Central memory CD4-positive, alpha-beta T cell (primary cell): ENCODE measurements around the gene PADI1.

Source experiments
- DNase-seq: peaks from one replicate; pipeline ENCODE4 v3.0.0; 2022
- total RNA-seq, 3 experiments: gene quantifications; one replicate each; lab custom pipeline; 2026; lab: John Stamatoyannopoulos, UW

PADI1 gene, protein sequence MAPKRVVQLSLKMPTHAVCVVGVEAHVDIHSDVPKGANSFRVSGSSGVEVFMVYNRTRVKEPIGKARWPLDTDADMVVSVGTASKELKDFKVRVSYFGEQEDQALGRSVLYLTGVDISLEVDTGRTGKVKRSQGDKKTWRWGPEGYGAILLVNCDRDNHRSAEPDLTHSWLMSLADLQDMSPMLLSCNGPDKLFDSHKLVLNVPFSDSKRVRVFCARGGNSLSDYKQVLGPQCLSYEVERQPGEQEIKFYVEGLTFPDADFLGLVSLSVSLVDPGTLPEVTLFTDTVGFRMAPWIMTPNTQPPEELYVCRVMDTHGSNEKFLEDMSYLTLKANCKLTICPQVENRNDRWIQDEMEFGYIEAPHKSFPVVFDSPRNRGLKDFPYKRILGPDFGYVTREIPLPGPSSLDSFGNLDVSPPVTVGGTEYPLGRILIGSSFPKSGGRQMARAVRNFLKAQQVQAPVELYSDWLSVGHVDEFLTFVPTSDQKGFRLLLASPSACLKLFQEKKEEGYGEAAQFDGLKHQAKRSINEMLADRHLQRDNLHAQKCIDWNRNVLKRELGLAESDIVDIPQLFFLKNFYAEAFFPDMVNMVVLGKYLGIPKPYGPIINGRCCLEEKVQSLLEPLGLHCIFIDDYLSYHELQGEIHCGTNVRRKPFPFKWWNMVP
- total RNA-seq: 0 to 0.07 (median 0) reads per million in 3 experiments

DNA sequence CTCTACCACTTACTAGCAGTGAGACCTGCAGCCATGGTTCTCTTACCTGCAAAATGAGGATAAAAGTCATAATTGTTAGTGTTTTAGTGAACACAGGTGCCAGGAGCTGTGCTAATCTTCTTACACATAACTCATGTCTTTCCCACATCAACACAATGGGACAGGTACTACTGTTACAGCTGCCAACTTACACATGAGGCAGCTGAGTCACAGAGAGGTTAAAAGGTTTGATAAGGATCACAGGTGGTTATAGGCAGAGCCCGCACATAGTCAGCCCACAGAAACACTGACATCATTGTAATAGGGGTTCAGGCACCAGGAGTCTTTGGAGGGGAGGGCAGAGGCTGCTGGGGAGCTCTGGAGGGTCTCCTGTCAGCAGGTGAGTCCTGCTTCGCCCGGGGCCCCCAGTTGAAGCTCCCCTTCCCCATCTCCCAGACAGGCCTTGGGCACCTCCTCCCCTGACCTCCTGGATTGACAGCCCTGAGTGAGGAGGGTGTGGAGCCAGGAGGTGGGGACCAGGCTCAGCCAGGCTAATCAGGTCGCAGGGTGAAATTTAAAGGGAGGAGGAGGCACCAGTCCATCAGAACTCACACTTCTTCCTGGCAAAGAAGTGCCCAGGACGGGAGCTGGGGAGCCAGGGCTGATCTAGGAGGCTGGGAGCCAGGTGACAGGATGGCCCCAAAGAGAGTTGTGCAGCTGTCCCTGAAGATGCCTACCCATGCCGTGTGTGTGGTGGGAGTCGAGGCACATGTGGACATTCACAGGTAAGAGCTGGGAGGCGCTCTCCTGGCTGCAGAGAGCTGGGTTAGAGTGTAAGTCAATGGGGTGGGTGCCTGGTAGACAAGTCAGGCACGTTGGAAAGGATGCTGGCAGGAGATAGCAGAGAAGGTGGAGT, at the start of gene PADI1:
Gene PADI1, plus strand, starts transcription at position 583 of the 895 bp plus-strand sequence. Its CDS starts 90 bp downstream, at position 673.
- no peak for DNase-seq

DNA sequence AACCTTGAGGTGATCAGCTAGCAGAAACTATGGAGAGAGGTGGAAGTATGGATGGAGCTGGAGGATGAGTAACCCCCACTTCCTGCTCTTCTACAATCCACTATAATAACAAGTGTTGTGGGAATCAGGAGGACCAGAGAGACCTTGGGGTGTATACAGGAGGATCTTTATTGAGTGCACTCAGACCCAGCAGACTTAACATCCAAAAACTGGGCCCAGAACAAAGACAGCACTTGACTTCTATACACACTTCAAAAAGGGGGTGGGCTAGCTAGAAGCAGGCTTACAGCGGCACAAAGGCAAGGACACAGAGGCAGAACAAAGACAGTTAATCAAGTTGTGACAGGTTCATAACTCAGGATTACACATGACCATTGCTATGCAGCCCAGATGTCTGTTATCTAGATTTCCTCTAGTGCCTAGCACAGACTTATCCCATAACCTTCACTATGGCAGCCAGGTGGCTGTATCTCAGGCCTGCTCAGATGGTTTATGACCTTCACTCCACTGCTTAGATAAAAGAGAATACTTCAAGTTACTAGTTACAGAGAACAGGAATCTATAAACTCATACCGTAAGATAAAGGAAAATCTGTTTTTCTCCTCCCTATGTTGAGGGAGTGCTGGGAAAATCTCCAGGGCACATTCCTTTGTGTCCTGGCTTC, 49.5 kb upstream of the PADI1 start:
- DNase-seq: no peak

GRCh38 chr1:17156108-17156507, 48.8 kb upstream of the PADI1 start:
- DNase-seq: no peak

DNA sequence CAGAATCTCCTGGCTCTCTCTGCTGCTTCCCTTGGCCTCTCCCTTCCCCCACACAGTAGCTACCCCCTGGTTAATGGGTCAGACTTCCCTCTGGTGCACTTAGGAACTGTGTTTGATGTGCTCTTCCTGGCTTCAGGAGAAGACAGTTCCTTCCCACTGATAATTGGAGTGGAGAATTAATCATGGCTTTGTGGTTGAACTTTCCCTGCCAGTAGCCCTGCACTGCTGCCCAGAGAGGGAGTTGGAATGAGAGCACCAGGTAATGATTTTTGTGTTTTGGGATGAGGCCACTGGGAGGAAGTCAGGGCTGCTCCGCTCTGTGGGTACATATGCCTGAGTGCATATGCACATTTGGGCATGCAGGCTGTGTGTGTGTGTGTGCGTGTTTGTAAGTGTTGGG, 46.0 kb upstream of the PADI1 start:
- no peak for DNase-seq

DNA sequence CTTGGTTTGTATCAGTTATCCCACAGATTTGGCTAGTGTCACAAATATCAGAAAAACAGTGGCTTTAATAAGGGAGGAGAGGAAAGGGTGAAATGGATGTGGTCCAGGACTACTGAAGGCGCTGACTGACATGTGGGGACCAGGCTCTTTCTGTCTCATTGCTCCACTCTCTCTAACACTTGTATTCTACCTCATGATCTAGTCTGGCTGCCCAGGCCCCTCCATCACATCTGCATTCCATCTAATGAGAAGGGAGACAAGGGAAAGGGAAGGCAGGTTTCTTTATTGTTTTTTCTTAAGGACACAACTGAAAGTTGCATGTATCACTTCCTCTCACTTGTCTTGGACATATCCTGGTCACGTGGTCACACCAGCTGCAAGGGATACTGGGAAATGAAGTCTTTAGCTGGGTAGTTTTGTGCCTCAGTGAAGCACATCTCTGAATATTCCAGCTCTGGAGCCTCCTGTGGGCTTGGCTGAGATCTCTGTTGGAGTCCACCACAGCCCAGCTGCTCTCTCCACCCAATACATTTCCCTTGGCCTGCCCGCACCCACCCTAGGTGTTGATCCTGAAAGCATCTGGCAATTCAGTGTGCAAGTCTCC, 43.7 kb upstream of the PADI1 start:
- DNase-seq: no peak

GRCh38 chr1:17161926-17162800, 42.8 kb upstream of the PADI1 start:
- DNase-seq: no peak

DNA sequence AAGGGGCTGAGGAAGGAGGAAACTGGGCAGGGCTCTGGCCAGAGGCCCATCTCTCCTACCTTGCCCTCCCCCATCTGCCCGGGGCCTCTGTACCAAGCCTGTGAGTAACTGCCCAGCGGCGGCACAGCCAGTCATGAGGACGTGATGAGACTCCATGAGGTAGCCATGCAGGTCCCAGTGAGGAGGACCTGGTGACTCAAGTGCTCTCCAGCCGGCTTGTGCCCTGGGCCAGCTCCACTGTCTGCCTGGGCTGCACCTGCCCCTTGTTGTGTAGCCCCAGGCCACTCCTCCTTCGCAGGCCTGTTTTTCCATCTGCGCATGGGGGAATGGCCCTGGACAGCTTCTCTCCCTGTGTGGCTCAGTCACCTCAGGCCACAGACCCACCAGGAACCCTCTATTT, 42.0 kb upstream of the PADI1 start:
- no peak for DNase-seq

DNA sequence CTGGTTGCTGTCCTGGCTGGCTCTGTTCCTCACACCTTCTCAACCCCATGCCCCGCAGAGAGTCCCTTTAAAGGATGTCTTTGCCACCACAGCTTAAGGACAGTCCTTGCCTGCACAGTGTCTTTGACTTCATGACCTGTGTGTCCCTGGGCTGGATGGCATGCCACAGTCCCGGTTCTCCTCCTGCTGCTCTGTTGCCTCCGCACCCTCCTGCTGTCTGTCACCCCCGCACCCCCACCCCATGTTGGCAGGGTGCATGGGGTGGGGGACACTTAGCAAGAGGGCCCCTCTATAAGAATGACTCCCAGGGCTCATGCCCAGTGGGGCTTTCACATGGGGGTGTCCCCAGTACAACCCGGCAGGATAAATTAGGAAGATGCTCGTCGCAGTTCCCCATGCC, 41.6 kb upstream of the PADI1 start:
- DNase-seq: no peak

- DNase-seq: no peak
These were observed 40.9 kb upstream of the PADI1 start for GRCh38 chr1:17163789-17164666.

GRCh38 chr1:17165823-17166222, 39.1 kb upstream of the PADI1 start:
- DNase-seq: no peak

GRCh38 chr1:17167041-17167785, 37.7 kb upstream of the PADI1 start:
- DNase-seq: no peak

DNA sequence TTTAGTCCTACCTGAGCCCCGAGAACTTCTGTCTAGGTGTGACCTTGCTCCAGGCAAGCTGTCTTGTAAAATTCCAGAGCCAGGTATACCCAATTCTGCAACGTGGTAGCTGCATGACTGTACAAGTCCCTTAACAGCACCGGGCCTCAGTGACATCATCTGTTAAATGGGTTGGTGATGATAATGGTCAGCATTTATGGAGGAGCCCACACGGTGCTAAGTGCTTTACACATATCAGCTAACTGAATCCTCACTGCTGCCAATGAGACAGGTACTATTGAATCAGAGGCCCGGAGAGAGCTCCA, 37.2 kb upstream of the PADI1 start:
- no peak for DNase-seq

- DNase-seq: no peak
These were observed 36.6 kb upstream of the PADI1 start for GRCh38 chr1:17168091-17168876.

DNA sequence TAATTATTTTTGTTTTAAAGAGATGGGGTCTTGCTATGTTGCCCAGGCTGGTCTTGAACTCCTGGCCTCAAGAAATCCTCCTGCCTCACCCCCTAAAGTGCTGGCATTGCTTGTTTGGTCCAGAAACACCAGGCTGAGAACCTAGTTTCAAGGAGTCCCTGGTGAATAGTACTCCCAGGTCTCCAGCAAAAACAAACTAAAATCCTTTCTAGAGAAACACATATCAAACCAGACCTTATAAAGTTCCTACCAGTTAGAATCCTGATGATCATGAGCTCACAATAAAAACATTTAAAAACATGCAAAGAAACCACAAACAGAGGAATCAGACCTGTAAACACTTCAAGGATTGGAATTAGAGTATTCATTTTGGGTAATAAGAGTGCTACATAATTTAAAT, 34.4 kb upstream of the PADI1 start:
- DNase-seq: no peak

GRCh38 chr1:17173217-17173616, 31.7 kb upstream of the PADI1 start:
- DNase-seq: no peak

- no peak for DNase-seq
These were observed 28.4 kb upstream of the PADI1 start for GRCh38 chr1:17176306-17177061.

DNA sequence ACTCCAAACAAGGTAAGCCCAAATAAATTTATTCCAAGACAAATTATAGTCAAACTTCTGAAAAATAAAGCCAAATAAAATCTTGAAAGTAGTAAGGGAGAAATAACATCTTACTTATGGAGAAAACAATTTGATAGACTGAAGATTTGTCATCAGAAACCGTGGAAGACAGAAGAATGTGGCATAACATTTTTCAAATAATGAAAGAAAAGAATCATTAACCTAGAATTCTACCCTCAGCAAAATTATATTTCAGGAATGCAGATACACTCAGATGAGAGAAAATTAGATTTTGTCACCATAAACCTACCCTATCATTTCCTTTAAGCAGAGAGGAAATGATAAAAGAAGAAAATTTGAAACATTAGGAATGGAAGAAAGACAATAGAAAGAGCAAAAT, 27.3 kb upstream of the PADI1 start:
- DNase-seq: no peak
